H1 (cell line): ENCODE measurements around the gene MCOLN3.

ENCODE experiments used
- GABPA ChIP-seq: IDR thresholded peaks from 2 replicates; pipeline ENCODE4 v1.6.1; 2011; ENCODE audit warnings: mild to moderate bottlenecking, low read length, moderate library complexity, borderline replicate concordance; ENCODE audit not compliant: insufficient read depth
- POLR2AphosphoS5 ChIP-seq: IDR thresholded peaks from 2 replicates; pipeline ENCODE4 v1.6.1; 2011; ENCODE audit warnings: low read depth, low read length
- RFX5 ChIP-seq: IDR thresholded peaks from 2 replicates; pipeline ENCODE4 v1.6.1; 2011; ENCODE audit warnings: low read depth, low read length, improper control_type of control experiment, borderline replicate concordance
- YY1 ChIP-seq: IDR thresholded peaks from 2 replicates; pipeline ENCODE4 v1.6.1; 2011; ENCODE audit warnings: low read depth, mild to moderate bottlenecking, low read length
- TF ChIP-seq, protein P1 (sequence below), 3 experiments: IDR thresholded peaks; 1 replicate in 2 of 3; 2 replicates in 1 of 3; pipeline versions ENCODE4 v1.5.1 to v1.6.1; 2011; ENCODE audit warnings: low read length in 3 of 3, mild to moderate bottlenecking in 3 of 3, inconsistent platforms in 2 of 3, low read depth in 1 of 3, moderate library complexity in 1 of 3; ENCODE audit not compliant: insufficient read depth in 1 of 3; ENCODE audit errors: control extremely low read depth in 1 of 3

DNA sequence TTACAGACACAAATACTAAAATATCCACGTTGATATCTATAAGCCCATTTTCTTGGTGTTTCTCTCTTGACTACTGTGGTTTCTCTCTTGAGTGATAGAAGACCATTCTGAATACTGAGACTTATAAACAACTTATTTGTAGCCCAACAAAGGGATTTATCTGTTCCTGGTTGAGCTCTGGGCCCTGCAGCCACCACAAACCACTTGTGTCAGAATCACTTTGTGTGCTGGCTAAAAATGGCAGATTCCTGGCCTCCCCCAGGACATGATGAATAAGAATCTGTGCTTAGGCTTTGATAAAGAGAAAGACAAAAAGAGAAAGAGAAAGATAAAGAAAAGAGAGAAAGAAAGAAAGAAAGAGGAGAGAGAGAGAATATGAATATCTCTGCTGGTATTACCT, 32.5 kb downstream of the MCOLN3 start:
- no peak for TF ChIP-seq POLR2AphosphoS5
- no peak for TF ChIP-seq YY1
- TF ChIP-seq, protein P1, sequence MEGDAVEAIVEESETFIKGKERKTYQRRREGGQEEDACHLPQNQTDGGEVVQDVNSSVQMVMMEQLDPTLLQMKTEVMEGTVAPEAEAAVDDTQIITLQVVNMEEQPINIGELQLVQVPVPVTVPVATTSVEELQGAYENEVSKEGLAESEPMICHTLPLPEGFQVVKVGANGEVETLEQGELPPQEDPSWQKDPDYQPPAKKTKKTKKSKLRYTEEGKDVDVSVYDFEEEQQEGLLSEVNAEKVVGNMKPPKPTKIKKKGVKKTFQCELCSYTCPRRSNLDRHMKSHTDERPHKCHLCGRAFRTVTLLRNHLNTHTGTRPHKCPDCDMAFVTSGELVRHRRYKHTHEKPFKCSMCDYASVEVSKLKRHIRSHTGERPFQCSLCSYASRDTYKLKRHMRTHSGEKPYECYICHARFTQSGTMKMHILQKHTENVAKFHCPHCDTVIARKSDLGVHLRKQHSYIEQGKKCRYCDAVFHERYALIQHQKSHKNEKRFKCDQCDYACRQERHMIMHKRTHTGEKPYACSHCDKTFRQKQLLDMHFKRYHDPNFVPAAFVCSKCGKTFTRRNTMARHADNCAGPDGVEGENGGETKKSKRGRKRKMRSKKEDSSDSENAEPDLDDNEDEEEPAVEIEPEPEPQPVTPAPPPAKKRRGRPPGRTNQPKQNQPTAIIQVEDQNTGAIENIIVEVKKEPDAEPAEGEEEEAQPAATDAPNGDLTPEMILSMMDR (IDR thresholded peaks at IDR 0.05; ENCODE audit: control extremely low read depth in 1 of 3, insufficient read depth in 1 of 3, low read depth in 1 of 3, low read length in 3 of 3), result no peak
- TF ChIP-seq RFX5, result no peak
- TF ChIP-seq GABPA, result no peak
